Endodermal cell (in vitro differentiated cells): ENCODE results near the gene OR9Q1. TPM values are rescaled to one million over a fixed set of nuclear protein-coding genes. Genes with fewer than 3 reads are reported as not detected.

Source experiments
- DNase-seq: peaks from one replicate; pipeline ENCODE4 v3.0.0-alpha.2; 2017
- H3K27ac ChIP-seq: 2 replicates; pipeline ENCODE4 v1.5.1; 2013; ENCODE audit warnings: mild to moderate bottlenecking, low read depth, low read length, moderate library complexity
- H3K27me3 ChIP-seq: 2 replicates; pipeline ENCODE4 v1.6.1; 2013; ENCODE audit warnings: mild to moderate bottlenecking, low read length, moderate library complexity; ENCODE audit not compliant: insufficient read depth, control insufficient read depth, poor library complexity, severe bottlenecking
- H3K36me3 ChIP-seq: 2 replicates; pipeline ENCODE4 v1.7.0; 2013; ENCODE audit warnings: mild to moderate bottlenecking, low read length, moderate library complexity; ENCODE audit not compliant: control insufficient read depth, insufficient read depth
- H3K4me1 ChIP-seq: one replicate; pipeline ENCODE4 v1.7.0; 2013; ENCODE audit warnings: low read length; ENCODE audit not compliant: control insufficient read depth, insufficient read depth
- H3K4me3 ChIP-seq: 2 replicates; pipeline ENCODE4 v1.5.1; 2013; ENCODE audit warnings: mild to moderate bottlenecking, low read length, moderate library complexity
- H3K9ac ChIP-seq: 2 replicates; pipeline ENCODE4 v1.6.1; 2013; ENCODE audit warnings: mild to moderate bottlenecking, low read length, moderate library complexity; ENCODE audit not compliant: poor library complexity, severe bottlenecking; ENCODE audit errors: extremely low read depth
- H3K9me3 ChIP-seq: 2 replicates; pipeline ENCODE4 v1.6.1; 2013; ENCODE audit warnings: mild to moderate bottlenecking, low read length, moderate library complexity; ENCODE audit not compliant: control insufficient read depth
- H3K27ac Mint-ChIP-seq: 2 replicates; pipeline ENCODE4 v1.8.0; 2020; ENCODE audit warnings: mixed read lengths
- H3K27me3 Mint-ChIP-seq: 2 replicates; pipeline ENCODE4 v1.8.0; 2021; ENCODE audit warnings: mild to moderate bottlenecking, mixed read lengths; ENCODE audit not compliant: insufficient read depth
- H3K36me3 Mint-ChIP-seq: 2 replicates; pipeline ENCODE4 v1.8.0; 2020; ENCODE audit warnings: low read depth, mixed read lengths
- H3K4me1 Mint-ChIP-seq: 2 replicates; pipeline ENCODE4 v1.8.0; 2020; ENCODE audit warnings: mixed read lengths
- H3K4me3 Mint-ChIP-seq: 2 replicates; pipeline ENCODE4 v1.8.0; 2020; ENCODE audit warnings: mild to moderate bottlenecking, moderate library complexity, mixed read lengths
- H3K9me3 Mint-ChIP-seq: 2 replicates; pipeline ENCODE4 v1.8.0; 2020; ENCODE audit warnings: mild to moderate bottlenecking, mixed read lengths
- CTCF ChIP-seq: fragments of 200-600 bp; sonication (generic); conservative IDR thresholded peaks from 2 replicates; pipeline ENCODE4 v1.5.0; 2021; ENCODE audit warnings: antibody characterized with exemption, mild to moderate bottlenecking
- WGBS, 2 experiments: methylation state at CpG; one replicate each; pipeline versions ENCODE4 v1.1.5 to v1.1.7; 2013; ENCODE audit warnings: missing lambda C conversion rate in 2 of 2, mixed read lengths in 1 of 2; ENCODE audit not compliant: insufficient coverage in 1 of 2, insufficient read length in 1 of 2; 5-methylcytosine and 5-hydroxymethylcytosine counted together
- total RNA-seq, 2 donors: library from RNA; stranded (reverse); fragmentation: NEBNext Ultra II Directional in 1 of 2; extraction: Animal tissue kit (Norgen Biotek cat#: 25700) in 1 of 2; gene quantifications; 2 replicates in 1 of 2; 3 replicates in 1 of 2; pipeline ENCODE4 v1.2.1, GENCODE V29; 2021

Gene OR9Q1
- total RNA-seq, 2 donors from 2014 or later, result not detected

DNA sequence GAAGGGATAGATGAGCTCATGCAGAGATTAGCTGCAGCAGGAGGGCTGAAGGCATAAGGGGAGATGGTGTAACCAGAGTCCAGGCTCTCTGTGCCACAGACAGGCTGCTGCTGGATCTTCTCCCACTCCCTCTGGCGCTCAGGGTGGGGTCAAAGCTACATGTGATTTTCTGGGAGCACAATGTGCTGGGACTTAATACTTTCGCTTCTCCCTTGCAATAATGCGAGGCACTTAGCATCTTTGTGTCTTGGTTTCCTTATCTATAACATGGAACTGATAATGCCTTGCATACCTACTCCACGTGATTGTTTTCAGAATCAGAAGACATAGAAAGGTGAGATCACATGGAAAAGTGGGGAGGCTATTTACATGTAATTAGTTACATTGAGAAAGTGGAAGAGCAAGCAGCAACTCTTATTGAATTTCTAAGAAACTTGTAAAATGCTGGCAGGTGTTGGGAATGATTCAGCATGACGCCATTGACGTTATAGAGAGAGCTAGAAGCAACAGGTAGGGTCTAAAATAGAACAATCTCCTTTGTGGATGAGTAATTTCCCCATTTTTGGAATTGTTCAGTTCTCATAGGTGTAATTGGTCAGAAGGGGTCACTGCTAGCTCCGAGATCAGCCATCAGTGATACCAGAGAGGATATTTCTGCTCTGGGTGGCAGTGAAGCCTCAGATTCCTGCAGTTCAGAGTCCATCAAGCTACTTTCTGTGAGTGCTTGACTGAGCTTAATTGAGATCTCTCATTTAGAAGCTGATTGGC is 109.8 kb downstream of the OR9Q1 start:
- peak; percentile 45 for DNase-seq
- Histone ChIP-seq H3K27me3 (no peaks in the 10 kb centered on the region), H3K4me1 (peaks cover 10% of the 10 kb centered on the region), H3K4me3 (no peak overlapping the region), H3K9me3 (no peaks in the 10 kb centered on the region), H3K36me3 (no peaks in the 10 kb centered on the region), H3K9ac (no peak overlapping the region), H3K27ac (no peak overlapping the region)
- Mint-ChIP-seq H3K4me1 (peaks cover 13% of the 10 kb centered on the region), H3K27ac (no peak overlapping the region), H3K9me3 (no peaks in the 10 kb centered on the region), H3K4me3 (no peak overlapping the region), H3K27me3 (no peaks in the 10 kb centered on the region), H3K36me3 (no peaks in the 10 kb centered on the region)
- TF ChIP-seq CTCF, result peak; percentile 17
- 71 to 75% methylated on average over 6 to 7 of the region's 7 CpGs for WGBS, 2 experiments

GRCh38 chr11:58134151-58134550 is 110.5 kb downstream of the OR9Q1 start:
- Mint-ChIP-seq H3K9me3 (no peaks in the 10 kb centered on the region), H3K27me3 (no peaks in the 10 kb centered on the region), H3K4me3 (no peak overlapping the region), H3K36me3 (no peaks in the 10 kb centered on the region), H3K27ac (no peak overlapping the region), H3K4me1 (peaks cover 13% of the 10 kb centered on the region)
- H3K4me3 ChIP-seq, result no peak overlapping the region
- no peak for DNase-seq
- no peak for TF ChIP-seq CTCF
- H3K36me3 ChIP-seq, result no peaks in the 10 kb centered on the region
- H3K9me3 ChIP-seq, result no peaks in the 10 kb centered on the region
- no peak overlapping the region for H3K9ac ChIP-seq
- H3K27ac ChIP-seq, result no peak overlapping the region
- peaks cover 10% of the 10 kb centered on the region for H3K4me1 ChIP-seq
- WGBS, 2 experiments, result 80 to 92% methylated on average over 1 of the region's 1 CpG
- no peaks in the 10 kb centered on the region for H3K27me3 ChIP-seq

DNA sequence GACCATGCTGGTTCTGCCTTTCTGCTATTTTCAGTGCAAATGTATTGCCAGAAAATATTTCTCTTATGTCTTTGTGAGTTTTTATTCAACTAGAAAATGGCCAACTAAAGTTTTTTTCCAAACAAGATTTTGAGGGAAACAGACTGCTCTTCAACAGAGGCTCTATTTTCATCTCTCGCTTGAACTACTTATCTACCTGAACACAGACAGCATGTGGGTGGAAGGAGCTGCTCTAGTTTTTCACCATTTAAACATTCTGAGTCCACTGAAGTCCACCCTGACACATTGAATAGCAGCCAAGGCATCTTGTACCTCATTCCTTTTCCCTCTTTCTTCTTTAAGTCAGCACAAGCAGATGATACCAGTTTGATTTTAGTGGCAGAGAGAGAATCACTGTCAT is 111.5 kb downstream of the OR9Q1 start:
- H3K4me1 ChIP-seq, result peaks cover 10% of the 10 kb centered on the region
- H3K27ac ChIP-seq, result no peak overlapping the region
- Mint-ChIP-seq H3K4me3 (no peak overlapping the region), H3K36me3 (no peaks in the 10 kb centered on the region), H3K27ac (no peak overlapping the region), H3K9me3 (no peaks in the 10 kb centered on the region), H3K4me1 (peaks cover 13% of the 10 kb centered on the region), H3K27me3 (no peaks in the 10 kb centered on the region)
- TF ChIP-seq CTCF, result no peak
- H3K9me3 ChIP-seq, result no peaks in the 10 kb centered on the region
- WGBS, 2 experiments, result 95 to 100% methylated on average over 1 of the region's 1 CpG
- no peaks in the 10 kb centered on the region for H3K36me3 ChIP-seq
- H3K9ac ChIP-seq, result no peak overlapping the region
- H3K27me3 ChIP-seq, result no peaks in the 10 kb centered on the region
- no peak overlapping the region for H3K4me3 ChIP-seq
- DNase-seq, result no peak
